K562 (cell line): ENCODE measurements around the gene SLC2A2. TPM values are rescaled to one million over a fixed set of nuclear protein-coding genes. Genes with fewer than 3 reads are reported as not detected.

Source experiments
- ATAC-seq: fragments of 200-7000 bp; cut with Tn5 transposase; 3 replicates; pipeline ENCODE4 v1.9.1; 2020; ENCODE audit warnings: moderate library complexity
- BruUV-seq: library from RNA; stranded (reverse); fragments of 400-500 nt; replicated peaks from 2 replicates; lab custom pipeline; 2021; lab: Mats Ljungman, UMichigan
- CTCF ChIA-PET: fragments of 300-600 bp; formaldehyde crosslinking; extraction: SDS; loops from one replicate; lab custom pipeline; 2021; ENCODE audit warnings: low intra/inter-chr PET ratio; lab: Yijun Ruan, JAX
- POLR2A ChIA-PET: fragments of 300-600, 350-650 bp; sonication (Branson Sonifier 250); formaldehyde crosslinking; extraction: SDS; loops from one replicate; lab custom pipeline; 2021; ENCODE audit warnings: antibody characterized with exemption, inconsistent platforms; lab: Yijun Ruan, JAX
- DNase-seq, 4 experiments: peaks; one replicate each; pipeline versions ENCODE4 v3.0.0 to v3.0.0-alpha.2; 2011 to 2018; ENCODE audit warnings: low spot score in 3 of 4, mixed read lengths in 3 of 4; ENCODE audit errors: extremely low read depth in 1 of 4
- FAIRE-seq: peaks from 2 replicates; lab custom pipeline; 2011; peaks lifted over from hg19 to GRCh38; lab: Jason Lieb, UNC
- H2AFZ ChIP-seq: 2 replicates; pipeline ENCODE4 v1.6.0; 2011; ENCODE audit warnings: low read depth, low read length, control low read depth, inconsistent platforms
- H3K27ac ChIP-seq: fragments of 200-600 bp; 3 replicates; pipeline ENCODE4 v1.8.0; 2011; ENCODE audit warnings: low read depth, mild to moderate bottlenecking, control low read depth, inconsistent platforms, low read length, moderate library complexity, mixed read lengths; ENCODE audit errors: extremely low read depth
- H3K27me3 ChIP-seq, 2 experiments: fragments of 300-600 bp in 1 of 2; 2 replicates in 1 of 2; 3 replicates in 1 of 2; pipeline versions ENCODE4 v1.6.0 to v1.8.0; 2011; ENCODE audit warnings: inconsistent platforms in 2 of 2, low read length in 2 of 2, mild to moderate bottlenecking in 1 of 2, mixed read lengths in 1 of 2, moderate library complexity in 1 of 2; ENCODE audit not compliant: control insufficient read depth in 2 of 2, insufficient read depth in 2 of 2
- H3K36me3 ChIP-seq: fragments of 300-600 bp; 3 replicates; pipeline ENCODE4 v1.8.0; 2011; ENCODE audit warnings: mild to moderate bottlenecking, low read length, inconsistent platforms; ENCODE audit not compliant: control insufficient read depth, insufficient read depth
- H3K4me1 ChIP-seq, 2 experiments: fragments of 200-600 bp in 1 of 2; replicated peaks in 1 of 2; 2 replicates in 1 of 2; 3 replicates in 1 of 2; pipeline versions ENCODE4 v1.5.1 to v1.8.0; 2011; ENCODE audit warnings: inconsistent platforms in 2 of 2, low read length in 2 of 2, mild to moderate bottlenecking in 1 of 2, mixed read lengths in 1 of 2, moderate library complexity in 1 of 2; ENCODE audit not compliant: control insufficient read depth in 2 of 2, insufficient read depth in 2 of 2
- H3K4me2 ChIP-seq: 2 replicates; pipeline ENCODE4 v1.6.1; 2011; ENCODE audit warnings: low read length, control low read depth, inconsistent platforms, mixed read lengths; ENCODE audit not compliant: insufficient read depth
- H3K4me3 ChIP-seq: fragments of 200-600 bp; sonication (generic), shearing (Covaris generic); 2 replicates; pipeline ENCODE4 v1.5.1; 2016; ENCODE audit warnings: control low read depth, inconsistent platforms
- H3K79me2 ChIP-seq: fragments of 200-600 bp; 3 replicates; pipeline ENCODE4 v1.8.0; 2011; ENCODE audit warnings: low read length, inconsistent platforms; ENCODE audit not compliant: control insufficient read depth, insufficient read depth
- H3K9ac ChIP-seq, 2 experiments: 2 replicates each; pipeline versions ENCODE4 v1.6.0 to v1.6.1; 2011; ENCODE audit warnings: low read depth in 2 of 2, low read length in 2 of 2, control low read depth in 1 of 2, inconsistent platforms in 1 of 2, mild to moderate bottlenecking in 1 of 2, mixed read lengths in 1 of 2; ENCODE audit not compliant: insufficient read depth in 1 of 2
- H3K9me1 ChIP-seq: one replicate; pipeline ENCODE4 v1.6.0; 2011; ENCODE audit warnings: inconsistent platforms, mild to moderate bottlenecking, low read length, moderate library complexity; ENCODE audit not compliant: control insufficient read depth, insufficient read depth
- H3K9me3 ChIP-seq: replicated peaks from 2 replicates; pipeline ENCODE4 v1.5.1; 2011; ENCODE audit warnings: low read depth, low read length, inconsistent platforms; ENCODE audit not compliant: control insufficient read depth, insufficient read depth
- H4K20me1 ChIP-seq: replicated peaks from 2 replicates; pipeline ENCODE4 v1.6.1; 2011; ENCODE audit warnings: low read length, inconsistent platforms, mixed read lengths; ENCODE audit not compliant: control insufficient read depth, insufficient read depth
- CHD2 ChIP-seq: IDR thresholded peaks from 2 replicates; pipeline ENCODE4 v1.6.1; 2011; ENCODE audit warnings: low read depth, low read length
- MTF1 ChIP-seq: fragments of 250-450 bp; sonication (Bioruptor Pico); IDR thresholded peaks from 2 replicates; pipeline ENCODE4 v1.9.0; 2021; ENCODE audit warnings: moderate library complexity, mild to moderate bottlenecking, inconsistent platforms, borderline replicate concordance
- ZNF324 ChIP-seq: fragments of 250-450 bp; sonication (Bioruptor Pico); IDR thresholded peaks from 2 replicates; pipeline ENCODE4 v1.4.0; 2020; ENCODE audit warnings: mild to moderate bottlenecking
- ZNF717 ChIP-seq: fragments of 250-450 bp; sonication (Bioruptor Pico); IDR thresholded peaks from 2 replicates; pipeline ENCODE4 v1.5.0; 2021
- WGBS: fragments of 100-300 bp; shearing (Covaris generic); methylation state at CpG from one replicate; pipeline ENCODE4 v1.1.6; 2016; ENCODE audit warnings: low coverage, mixed read lengths; ENCODE audit not compliant: insufficient coverage; ENCODE audit errors: missing lambda C conversion rate; 5-methylcytosine and 5-hydroxymethylcytosine counted together
- in situ Hi-C: fragments of 300-500 bp; cut with MboI; formaldehyde crosslinking; loops from 4 replicates; pipeline ENCODE4 v1.15.0; 2018; ENCODE audit warnings: inconsistent platforms, mixed read lengths
- intact Hi-C: fragments of 100-400 bp; cut with micrococcal nuclease; formaldehyde crosslinking; loops from 2 replicates; pipeline ENCODE4 v1.14.2; 2022
- polyA plus RNA-seq, 8 experiments: library from polyadenylated mRNA; depleted of rRNA in 4 of 8; stranded (reverse) in 5 of 8; unstranded in 3 of 8; fragments of >200 nt; fragmentation: Nextera tagmentation in 2 of 8; fragmentation: Illumina TruSeq in 1 of 8; extraction: Ambion mirVana in 2 of 8; extraction: Trizol in 1 of 8; gene quantifications; 2 replicates each; pipeline versions ENCODE4 v1.2.1 to v1.2.3, GENCODE V29; 2011 to 2014; ENCODE audit warnings: inconsistent platforms in 1 of 8, missing spikeins in 1 of 8
- total RNA-seq, 7 experiments: library from RNA; depleted of rRNA in 6 of 7; stranded (reverse); fragments of >200 nt in 6 of 7; fragmentation: Illumina TruSeq in 2 of 7; extraction: Trizol in 2 of 7; gene quantifications; 2 replicates each; pipeline versions ENCODE4 v1.2.1 to v1.2.3, GENCODE V29; 2011 to 2021; ENCODE audit warnings: low replicate concordance in 1 of 7
- TF ChIP-seq, protein P1 (sequence below), 2 experiments: fragments of 450-650 bp; conservative IDR thresholded peaks; 2 replicates each; pipeline ENCODE4 v1.6.1; 2017; ENCODE audit warnings: mild to moderate bottlenecking in 2 of 2, moderate library complexity in 2 of 2
- TF ChIP-seq, protein P2 (sequence below): fragments of 450-650 bp; conservative IDR thresholded peaks from 2 replicates; pipeline ENCODE4 v1.6.1; 2016; ENCODE audit warnings: missing genetic modification characterization, low read depth, mild to moderate bottlenecking, missing compliant biosample characterization, moderate library complexity
- TF ChIP-seq, protein P3 (sequence below): fragments of 450-650 bp; IDR thresholded peaks from 2 replicates; pipeline ENCODE4 v1.6.1; 2016; ENCODE audit warnings: missing biosample characterization, missing genetic modification characterization
- TF ChIP-seq, protein P4 (sequence below): fragments of 250-450 bp; sonication (Bioruptor Pico); IDR thresholded peaks from 2 replicates; pipeline ENCODE4 v1.8.0; 2022; ENCODE audit warnings: inconsistent platforms, mild to moderate bottlenecking, moderate library complexity, borderline replicate concordance
- TF ChIP-seq, protein P5 (sequence below): fragments of 450-650 bp; IDR thresholded peaks from 2 replicates; pipeline ENCODE4 v1.6.1; 2016

The SLC2A2 gene
- total and polyA plus RNA-seq, 9 of the 15 experiments (the other 6 are each of a cell fraction or from before 2014, with no cell fraction given): 0.18 TPM; not detected in 8

DNA sequence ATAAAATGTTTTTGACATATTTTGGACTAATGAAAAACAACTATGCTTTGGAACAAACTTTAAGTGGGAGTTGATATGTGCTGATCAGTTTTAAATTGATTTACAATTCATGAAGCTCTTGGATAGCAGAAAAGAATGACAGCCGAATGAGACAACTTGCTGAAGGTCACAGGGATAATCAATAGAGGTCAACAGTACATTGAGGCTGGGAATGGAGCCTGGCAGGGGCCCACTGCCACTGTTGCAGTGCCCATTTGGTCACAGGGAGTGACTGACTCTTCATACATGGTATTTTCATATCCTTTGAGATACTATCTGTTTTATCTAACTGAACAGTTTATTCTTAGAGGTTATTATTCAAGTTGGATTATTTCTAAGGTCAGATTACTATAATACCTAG, 59.4 kb downstream of the SLC2A2 start:
- in situ Hi-C loops: loop anchor here (25.0 kb wide), 1 partner anchor 1670 kb away; no protein-coding TSS in a partner anchor
- DNase-seq (no peak), FAIRE-seq (no peak), ATAC-seq (no peak)
- Histone ChIP-seq H3K4me1 (no peaks in the 10 kb centered on the region), H3K36me3 (no peaks in the 10 kb centered on the region), H2AFZ (no peak overlapping the region), H3K9me1 (no peaks in the 10 kb centered on the region), H3K79me2 (no peaks in the 10 kb centered on the region), H3K27ac (no peak overlapping the region), H3K4me3 (no peak overlapping the region), H3K4me2 (no peak overlapping the region), H4K20me1 (no peaks in the 10 kb centered on the region), H3K9ac (no peak overlapping the region), H3K27me3 (no peaks in the 10 kb centered on the region), H3K9me3 (no peaks in the 10 kb centered on the region)
- WGBS: 0% methylated on average over 1 of the region's 1 CpG
- TF ChIP-seq MTF1 (CRISPR knock-in tag) (no peak), ZNF717 (CRISPR knock-in tag) (no peak)
- no TSS peak for BruUV-seq
- CTCF ChIA-PET: no interaction called here
- POLR2A ChIA-PET: no interaction called here
- intact Hi-C loops: loop anchor here (10.0 kb wide), 2 partner anchors 638 to 1708 kb away; no protein-coding TSS in a partner anchor

DNA sequence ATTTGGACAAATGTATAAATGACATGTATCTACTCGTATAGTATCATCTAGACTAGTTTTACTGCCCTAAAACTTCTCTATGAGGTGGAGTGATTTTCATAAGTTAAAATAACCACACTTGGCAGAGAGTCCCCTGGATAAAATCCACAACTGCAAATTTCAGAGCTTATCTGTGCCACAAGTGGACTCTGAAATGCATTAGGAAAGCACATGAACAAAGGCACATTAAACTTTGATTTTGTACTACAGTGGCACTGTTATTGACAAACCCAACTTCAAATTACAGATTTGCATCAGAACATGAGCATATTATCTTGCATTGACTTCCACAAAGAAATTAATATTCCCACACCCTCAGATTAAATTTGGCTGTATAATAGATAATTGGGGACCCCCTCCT, 60.0 kb downstream of the SLC2A2 start:
- no peak overlapping the region for H2AFZ ChIP-seq
- no peaks in the 10 kb centered on the region for H3K79me2 ChIP-seq
- H3K36me3 ChIP-seq: no peaks in the 10 kb centered on the region
- in situ Hi-C loops (loop anchor here (25.0 kb wide), 1 partner anchor 1671 kb away; no protein-coding TSS in a partner anchor), intact Hi-C loops (loop anchor here (10.0 kb wide), 2 partner anchors 638 to 1708 kb away; no protein-coding TSS in a partner anchor)
- DNase-seq: no peak
- H3K27me3 ChIP-seq: no peaks in the 10 kb centered on the region
- WGBS: 0% methylated on average over 1 of the region's 1 CpG
- no peak overlapping the region for H3K9ac ChIP-seq
- no TSS peak for BruUV-seq
- H3K27ac ChIP-seq: no peak overlapping the region
- no peaks in the 10 kb centered on the region for H4K20me1 ChIP-seq
- no peaks in the 10 kb centered on the region for H3K9me3 ChIP-seq
- no peaks in the 10 kb centered on the region for H3K4me1 ChIP-seq
- no peak overlapping the region for H3K4me2 ChIP-seq
- no peaks in the 10 kb centered on the region for H3K9me1 ChIP-seq
- FAIRE-seq: no peak
- H3K4me3 ChIP-seq: no peak overlapping the region
- POLR2A ChIA-PET: no interaction called here
- CTCF ChIA-PET: no interaction called here
- ATAC-seq: no peak
- TF ChIP-seq, protein P1, sequence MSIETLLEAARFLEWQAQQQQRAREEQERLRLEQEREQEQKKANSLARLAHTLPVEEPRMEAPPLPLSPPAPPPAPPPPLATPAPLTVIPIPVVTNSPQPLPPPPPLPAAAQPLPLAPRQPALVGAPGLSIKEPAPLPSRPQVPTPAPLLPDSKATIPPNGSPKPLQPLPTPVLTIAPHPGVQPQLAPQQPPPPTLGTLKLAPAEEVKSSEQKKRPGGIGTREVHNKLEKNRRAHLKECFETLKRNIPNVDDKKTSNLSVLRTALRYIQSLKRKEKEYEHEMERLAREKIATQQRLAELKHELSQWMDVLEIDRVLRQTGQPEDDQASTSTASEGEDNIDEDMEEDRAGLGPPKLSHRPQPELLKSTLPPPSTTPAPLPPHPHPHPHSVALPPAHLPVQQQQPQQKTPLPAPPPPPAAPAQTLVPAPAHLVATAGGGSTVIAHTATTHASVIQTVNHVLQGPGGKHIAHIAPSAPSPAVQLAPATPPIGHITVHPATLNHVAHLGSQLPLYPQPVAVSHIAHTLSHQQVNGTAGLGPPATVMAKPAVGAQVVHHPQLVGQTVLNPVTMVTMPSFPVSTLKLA (conservative IDR thresholded peaks at IDR 0.05): no peak
- TF ChIP-seq, protein P2, sequence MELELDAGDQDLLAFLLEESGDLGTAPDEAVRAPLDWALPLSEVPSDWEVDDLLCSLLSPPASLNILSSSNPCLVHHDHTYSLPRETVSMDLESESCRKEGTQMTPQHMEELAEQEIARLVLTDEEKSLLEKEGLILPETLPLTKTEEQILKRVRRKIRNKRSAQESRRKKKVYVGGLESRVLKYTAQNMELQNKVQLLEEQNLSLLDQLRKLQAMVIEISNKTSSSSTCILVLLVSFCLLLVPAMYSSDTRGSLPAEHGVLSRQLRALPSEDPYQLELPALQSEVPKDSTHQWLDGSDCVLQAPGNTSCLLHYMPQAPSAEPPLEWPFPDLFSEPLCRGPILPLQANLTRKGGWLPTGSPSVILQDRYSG (tag): no peak
- TF ChIP-seq, protein P3, sequence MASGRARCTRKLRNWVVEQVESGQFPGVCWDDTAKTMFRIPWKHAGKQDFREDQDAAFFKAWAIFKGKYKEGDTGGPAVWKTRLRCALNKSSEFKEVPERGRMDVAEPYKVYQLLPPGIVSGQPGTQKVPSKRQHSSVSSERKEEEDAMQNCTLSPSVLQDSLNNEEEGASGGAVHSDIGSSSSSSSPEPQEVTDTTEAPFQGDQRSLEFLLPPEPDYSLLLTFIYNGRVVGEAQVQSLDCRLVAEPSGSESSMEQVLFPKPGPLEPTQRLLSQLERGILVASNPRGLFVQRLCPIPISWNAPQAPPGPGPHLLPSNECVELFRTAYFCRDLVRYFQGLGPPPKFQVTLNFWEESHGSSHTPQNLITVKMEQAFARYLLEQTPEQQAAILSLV (tag): no peak
- TF ChIP-seq, protein P4, sequence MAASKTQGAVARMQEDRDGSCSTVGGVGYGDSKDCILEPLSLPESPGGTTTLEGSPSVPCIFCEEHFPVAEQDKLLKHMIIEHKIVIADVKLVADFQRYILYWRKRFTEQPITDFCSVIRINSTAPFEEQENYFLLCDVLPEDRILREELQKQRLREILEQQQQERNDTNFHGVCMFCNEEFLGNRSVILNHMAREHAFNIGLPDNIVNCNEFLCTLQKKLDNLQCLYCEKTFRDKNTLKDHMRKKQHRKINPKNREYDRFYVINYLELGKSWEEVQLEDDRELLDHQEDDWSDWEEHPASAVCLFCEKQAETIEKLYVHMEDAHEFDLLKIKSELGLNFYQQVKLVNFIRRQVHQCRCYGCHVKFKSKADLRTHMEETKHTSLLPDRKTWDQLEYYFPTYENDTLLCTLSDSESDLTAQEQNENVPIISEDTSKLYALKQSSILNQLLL: no peak
- TF ChIP-seq, protein P5, sequence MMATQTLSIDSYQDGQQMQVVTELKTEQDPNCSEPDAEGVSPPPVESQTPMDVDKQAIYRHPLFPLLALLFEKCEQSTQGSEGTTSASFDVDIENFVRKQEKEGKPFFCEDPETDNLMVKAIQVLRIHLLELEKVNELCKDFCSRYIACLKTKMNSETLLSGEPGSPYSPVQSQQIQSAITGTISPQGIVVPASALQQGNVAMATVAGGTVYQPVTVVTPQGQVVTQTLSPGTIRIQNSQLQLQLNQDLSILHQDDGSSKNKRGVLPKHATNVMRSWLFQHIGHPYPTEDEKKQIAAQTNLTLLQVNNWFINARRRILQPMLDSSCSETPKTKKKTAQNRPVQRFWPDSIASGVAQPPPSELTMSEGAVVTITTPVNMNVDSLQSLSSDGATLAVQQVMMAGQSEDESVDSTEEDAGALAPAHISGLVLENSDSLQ: no peak
- no peak for TF ChIP-seq ZNF324
- no peak for TF ChIP-seq CHD2
